HG03378 (cell line): ENCODE results near the gene LRRC59.
A peak's percentile ranks its signal among the peaks of the same experiment; 100 is the strongest.
"Not testable (repeated sequence)": the region's sequence is repeated elsewhere in the genome, so short reads cannot be mapped to it uniquely, and the experiment has no call there.

Source experiments
- ATAC-seq: cut with Tn5 transposase; IDR thresholded peaks from one replicate; pipeline ENCODE4 v1.9.1; 2021; ENCODE audit warnings: mild to moderate bottlenecking, moderate library complexity; ENCODE audit not compliant: unreplicated experiment

Gene LRRC59

GRCh38 chr17:50397111-50397918 is at the start of gene LRRC59:
Gene LRRC59, minus strand, starts transcription at chr17:50397523. Its CDS starts 206 bp downstream, at chr17:50397317.
- peak; percentile 83 for ATAC-seq

DNA sequence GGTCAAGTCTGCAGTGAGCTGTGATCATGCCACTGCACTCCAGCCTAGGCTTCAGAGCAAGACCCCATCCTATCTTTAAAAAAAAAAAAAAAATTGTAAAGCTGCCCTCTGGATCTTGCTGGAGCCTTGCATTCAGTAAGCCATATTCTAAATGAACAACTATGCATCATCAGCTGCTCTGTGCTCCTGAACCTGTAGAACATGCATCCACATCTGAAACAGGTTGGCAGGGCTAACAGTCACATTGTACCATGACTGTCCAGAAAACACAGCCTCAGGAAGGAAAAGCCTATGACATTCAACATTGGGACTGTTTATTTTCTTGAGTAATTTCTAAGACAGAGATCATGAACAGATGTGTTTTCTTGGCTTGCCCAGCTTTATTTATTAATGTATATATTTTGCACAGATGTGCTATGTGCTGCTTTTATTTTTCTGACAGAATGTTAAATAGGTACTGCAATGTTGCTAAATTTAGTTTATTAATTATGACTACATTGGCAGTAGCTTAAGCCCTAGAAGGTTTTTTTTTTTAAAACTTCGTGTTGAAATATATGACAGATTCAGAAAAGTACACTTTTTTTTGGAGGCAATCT is 48.5 kb upstream of the LRRC59 start:
- ATAC-seq, result no peak

DNA sequence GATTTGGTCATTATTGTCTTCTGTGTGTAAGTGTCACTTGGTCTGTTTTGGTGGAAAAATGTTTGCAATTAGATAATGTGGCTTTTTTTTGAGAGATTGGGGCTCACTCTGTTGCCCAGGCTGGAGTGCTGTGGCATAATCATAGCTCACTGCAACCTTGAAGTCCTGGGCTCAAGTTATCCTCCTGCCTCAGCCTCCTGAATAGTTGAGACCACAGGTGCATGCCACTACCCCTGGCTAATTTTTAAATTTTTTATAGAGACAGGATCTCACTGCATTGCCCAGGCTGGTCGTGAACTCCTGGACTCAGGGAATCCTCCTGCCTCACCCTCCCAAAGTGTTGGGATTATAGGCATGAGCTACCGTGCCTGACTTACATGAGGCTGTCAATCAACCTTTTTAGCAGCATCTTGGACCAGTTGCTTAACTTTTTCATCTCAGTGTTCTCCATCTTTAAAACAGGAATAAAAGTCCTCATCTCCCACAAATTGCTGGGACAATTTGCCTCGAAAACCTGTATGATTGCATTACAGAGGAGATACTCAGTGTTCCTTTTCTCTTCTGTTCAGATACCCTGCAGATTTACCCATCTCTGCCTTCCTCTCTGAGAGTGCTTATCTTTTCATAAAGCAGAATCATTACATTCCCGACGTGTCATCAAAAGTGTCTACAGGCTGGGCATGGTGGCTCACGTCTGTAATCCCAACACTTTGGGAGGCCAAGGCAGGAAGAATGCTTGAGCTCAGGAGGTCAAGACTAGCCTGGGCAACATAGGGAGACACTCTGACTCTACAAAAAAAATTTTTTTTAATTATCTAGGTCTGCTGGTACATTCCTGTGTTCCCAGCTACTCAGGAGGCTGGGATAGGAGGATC is 47.8 kb upstream of the LRRC59 start:
- ATAC-seq, result no peak

DNA sequence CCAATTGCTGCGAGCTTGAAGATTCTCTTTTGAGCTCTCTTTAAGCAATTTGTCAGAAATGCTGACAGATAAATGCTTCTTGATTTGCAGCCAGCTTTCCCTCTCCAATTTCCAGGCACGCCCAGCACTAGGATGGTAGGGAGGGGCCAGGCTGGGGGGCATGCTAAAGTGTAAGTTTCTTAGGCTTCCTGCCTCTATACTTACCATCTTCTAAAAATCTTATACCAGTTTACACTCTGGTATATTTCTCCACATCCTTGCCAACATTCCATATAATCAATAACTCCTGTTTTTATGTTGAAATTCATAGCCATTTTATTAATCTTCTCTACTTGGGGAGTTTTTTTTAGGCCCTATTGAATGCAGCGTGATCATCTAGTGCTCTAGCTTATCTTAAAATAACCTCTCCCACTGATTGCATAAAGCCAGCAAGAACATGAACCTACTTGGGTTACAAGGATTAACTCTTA is 46.2 kb upstream of the LRRC59 start:
- no peak for ATAC-seq

GRCh38 chr17:50440838-50441829 is 43.8 kb upstream of the LRRC59 start:
- ATAC-seq, result no peak

DNA sequence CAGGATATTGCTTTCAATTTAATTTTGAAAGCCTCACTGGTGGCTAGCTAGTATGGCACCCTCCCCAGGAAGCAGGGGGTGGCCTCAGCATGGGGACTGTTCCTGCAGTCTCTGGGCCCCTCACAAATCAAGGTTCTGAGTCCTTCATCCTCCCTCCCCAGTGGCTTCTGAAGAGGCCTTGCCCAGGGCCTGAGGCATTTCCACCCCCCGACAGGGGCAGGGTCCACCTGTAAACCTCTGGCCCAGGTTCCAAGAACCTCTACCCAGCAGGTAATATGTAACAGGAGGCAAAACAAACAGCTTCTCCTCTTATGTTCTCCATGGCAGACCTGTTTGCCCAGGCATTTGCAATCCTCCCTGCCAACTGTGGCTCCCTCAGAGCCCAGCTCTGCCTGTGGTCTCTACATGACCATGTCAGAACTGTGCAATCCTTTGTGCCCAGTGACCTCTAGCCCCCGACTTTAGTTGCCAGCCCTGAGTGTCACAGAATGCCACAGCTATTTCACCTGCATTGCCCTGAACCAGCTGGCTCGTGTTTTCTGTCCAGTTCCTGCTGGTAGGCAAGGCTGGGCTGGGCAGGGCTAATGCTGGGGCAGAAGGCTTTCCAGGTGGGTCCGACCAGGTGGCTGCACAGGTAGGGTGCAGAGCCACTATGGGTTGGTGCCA is 43.0 kb upstream of the LRRC59 start:
- ATAC-seq, result no peak

GRCh38 chr17:50439008-50439407 is 41.7 kb upstream of the LRRC59 start:
- no peak for ATAC-seq

DNA sequence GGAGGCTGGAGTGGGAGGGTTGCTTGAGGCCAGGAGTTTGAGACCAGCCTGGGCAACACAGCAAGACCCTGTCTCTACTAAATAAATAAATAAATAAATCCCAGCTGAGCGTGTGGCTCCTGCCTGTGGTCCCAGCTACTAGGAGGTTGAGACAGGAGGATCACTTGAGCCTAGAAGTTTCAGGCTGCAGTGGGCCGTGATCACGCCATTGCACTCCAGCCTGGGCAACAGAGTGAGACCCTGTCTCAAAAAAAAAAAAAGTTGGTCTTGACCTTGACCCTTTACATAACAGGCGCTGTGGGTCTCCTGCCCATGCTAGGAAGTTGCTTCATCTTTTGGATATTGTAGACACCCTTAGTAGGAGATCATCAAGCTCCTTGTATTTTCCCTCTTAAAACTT is 40.1 kb upstream of the LRRC59 start:
- ATAC-seq, result no peak

DNA sequence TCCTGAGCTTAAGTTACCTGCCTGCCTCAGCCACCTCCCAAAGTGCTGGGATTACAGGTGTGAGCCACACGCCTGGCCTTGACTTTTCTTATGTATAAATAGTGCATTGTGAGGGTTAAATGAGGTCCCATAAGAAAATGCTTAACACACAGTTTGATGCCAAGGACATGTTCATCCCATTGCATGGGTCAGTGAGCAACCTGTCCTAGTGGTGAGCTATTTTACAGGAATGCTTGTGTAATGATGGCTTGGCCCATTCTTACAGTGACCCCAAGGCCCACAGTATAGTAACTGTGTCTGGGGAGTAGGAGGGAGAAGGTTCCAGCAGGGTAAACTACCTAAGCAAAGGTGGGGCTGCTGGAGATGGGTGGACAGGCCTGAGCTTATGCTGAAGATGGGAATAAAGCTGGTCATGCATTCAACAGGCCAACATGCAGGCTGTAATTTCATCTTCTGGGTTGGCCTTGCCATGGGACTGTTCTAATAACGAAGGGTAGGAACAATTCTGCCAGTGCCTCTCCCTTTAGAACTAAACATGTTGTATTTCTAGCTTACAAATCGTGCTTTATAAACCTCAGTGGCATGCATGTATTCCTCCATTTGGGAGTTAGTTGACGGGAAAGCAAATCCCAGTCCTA is 34.9 kb upstream of the LRRC59 start:
- ATAC-seq, result no peak

- ATAC-seq, result no peak
These were observed 33.7 kb upstream of the LRRC59 start for GRCh38 chr17:50430821-50431618.

GRCh38 chr17:50429793-50430192 is 32.5 kb upstream of the LRRC59 start:
- no peak for ATAC-seq

- ATAC-seq, result no peak
These were observed 31.6 kb upstream of the LRRC59 start for GRCh38 chr17:50428831-50429424.

GRCh38 chr17:50428126-50428525 is 30.8 kb upstream of the LRRC59 start:
- ATAC-seq, result not testable (repeated sequence)

GRCh38 chr17:50426814-50427787 is 29.8 kb upstream of the LRRC59 start:
- ATAC-seq, result no peak

DNA sequence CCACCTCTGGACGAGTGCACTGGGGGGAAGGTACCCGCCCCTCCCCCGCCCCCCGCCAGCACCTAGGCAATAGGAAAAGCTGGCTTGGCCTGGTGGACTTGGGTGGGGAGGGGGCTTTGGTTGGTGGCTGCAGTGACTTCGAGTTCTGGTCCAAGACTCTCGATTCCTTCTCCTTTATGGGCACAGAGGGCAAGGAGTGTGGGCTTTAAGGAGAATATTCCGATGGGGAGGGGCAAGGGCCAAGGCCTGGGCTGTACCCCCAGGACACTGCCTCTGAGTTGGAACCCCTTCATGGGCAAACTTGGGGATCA is 29.1 kb upstream of the LRRC59 start:
- no peak for ATAC-seq

- no peak for ATAC-seq
These were observed 28.6 kb upstream of the LRRC59 start, which contains the start of gene ACSF2 for GRCh38 chr17:50425682-50426471. Gene ACSF2, plus strand, starts transcription at chr17:50426218. Its CDS starts 44 bp downstream, at chr17:50426262.
